ENCODE data around the gene IL22RA2. TPM values are rescaled to one million over a fixed set of nuclear protein-coding genes. Genes with fewer than 3 reads are reported as not detected.
"Not testable (repeated sequence)": the region's sequence is repeated elsewhere in the genome, so short reads cannot be mapped to it uniquely, and the experiment has no call there.

IL22RA2 gene
- total and polyA plus RNA-seq, 2 experiments from 2014 or later, result not detected

DNA sequence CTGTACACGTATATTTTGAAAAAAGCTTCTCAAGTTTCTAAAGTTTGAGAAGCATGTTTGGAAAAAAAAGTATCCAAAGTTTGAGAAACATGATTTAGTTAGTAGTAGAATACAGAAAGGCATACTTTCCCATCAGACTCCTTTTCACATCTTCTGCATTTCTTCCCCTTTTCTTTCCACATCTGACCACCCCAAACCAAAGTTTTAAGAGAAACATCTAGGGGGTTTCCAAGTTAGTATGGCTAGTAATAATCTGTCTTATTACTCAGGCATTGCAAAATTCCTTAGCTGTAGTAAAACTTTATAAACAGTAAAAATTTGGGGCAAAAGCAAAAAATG, 65.7 kb downstream of the IL22RA2 start:
- H3K27ac ChIP-seq, result no peak overlapping the region
- 22 to 30% methylated on average over 1 of the region's 1 CpG for WGBS, 2 experiments (ENCODE audit: low coverage in 1 of 2, low lambda C conversion rate in 2 of 2, missing lambda C conversion rate in 2 of 2)
- H2AFZ ChIP-seq, result no peak overlapping the region
- peaks cover 3% of the 10 kb centered on the region; the same call in 1 of the 2 replicates for H3K27me3 ChIP-seq (replicated peaks; ENCODE audit: insufficient read depth)
- no peaks in the 10 kb centered on the region for H4K20me1 ChIP-seq (ENCODE audit: insufficient read depth)
- H3K9me2 ChIP-seq (ENCODE audit: insufficient read depth), result no peaks in the 10 kb centered on the region
- no peak overlapping the region for H3K4me2 ChIP-seq (ENCODE audit: unreplicated experiment)
- no peaks in the 10 kb centered on the region for H3K79me2 ChIP-seq (ENCODE audit: insufficient read depth)
- no peak overlapping the region for H3K4me3 ChIP-seq
- no peak overlapping the region for H3K9ac ChIP-seq
- in situ Hi-C loops (cut with MboI), result no loop called here
- H3K9me3 ChIP-seq (ENCODE audit: low read depth), result no peaks in the 10 kb centered on the region
- no peak for DNase-seq
- 0 out of 2 replicates have a peak, but pooled peaks cover 10% of the 10 kb centered on the region for H3F3A ChIP-seq (ENCODE audit: insufficient read depth)
- no peak for TF ChIP-seq EZH2phosphoT487 (IDR thresholded peaks at IDR 0.05; ENCODE audit: insufficient read depth, low read depth)
- TF ChIP-seq EZH2 (IDR thresholded peaks at IDR 0.05; ENCODE audit: insufficient read depth, poor library complexity, severe bottlenecking), result no peak
- no peaks in the 10 kb centered on the region for H3K36me3 ChIP-seq (ENCODE audit: low read depth)
- 0 out of 2 replicates have a peak, but pooled peaks cover 5% of the 10 kb centered on the region for H3K4me1 ChIP-seq (ENCODE audit: insufficient read depth)

DNA sequence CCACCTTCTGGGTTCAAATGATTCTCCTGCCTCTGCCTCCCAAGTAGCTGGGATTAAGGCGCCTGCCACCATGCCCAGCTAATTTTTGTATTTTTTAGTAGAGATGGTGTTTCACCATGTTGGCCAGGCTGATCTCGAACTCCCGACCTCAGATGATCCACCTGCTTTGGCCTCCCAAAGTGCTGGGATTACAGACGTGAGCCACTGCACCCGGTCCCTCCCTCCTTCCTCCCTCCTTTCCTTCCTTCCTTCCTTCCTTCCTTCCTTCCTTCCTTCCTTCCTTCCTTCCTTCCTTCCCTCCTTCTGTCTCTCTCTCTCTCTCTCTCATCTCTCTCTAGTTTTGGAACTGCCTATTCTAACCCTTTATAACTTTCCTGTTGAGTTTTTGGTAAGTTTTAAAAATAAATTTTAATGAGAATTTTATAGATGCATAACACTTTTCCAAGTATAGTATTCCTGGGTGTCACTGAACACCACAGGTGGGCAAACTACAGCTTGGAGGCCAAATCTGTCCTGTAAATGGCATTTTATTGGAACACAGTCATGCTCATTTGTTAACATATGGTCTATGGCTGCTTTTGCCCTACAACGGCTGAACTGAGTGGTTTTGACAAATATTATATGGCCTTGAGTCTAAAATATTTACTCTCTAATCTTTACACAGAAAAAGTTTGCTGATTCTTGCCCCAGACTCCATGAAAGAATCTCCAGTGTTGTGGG, 66.2 kb downstream of the IL22RA2 start:
- H3K36me3 ChIP-seq (ENCODE audit: low read depth); H3F3A ChIP-seq (ENCODE audit: insufficient read depth); H3K27ac ChIP-seq; H3K4me2 ChIP-seq (ENCODE audit: unreplicated experiment); H3K79me2 ChIP-seq (ENCODE audit: insufficient read depth); H3K4me1 ChIP-seq (ENCODE audit: insufficient read depth); in situ Hi-C loops (cut with MboI); H3K9ac ChIP-seq; H3K4me3 ChIP-seq; H3K9me2 ChIP-seq (ENCODE audit: insufficient read depth); H4K20me1 ChIP-seq (ENCODE audit: insufficient read depth); H3K27me3 ChIP-seq (replicated peaks; ENCODE audit: insufficient read depth); DNase-seq; H3K9me3 ChIP-seq (ENCODE audit: low read depth); H2AFZ ChIP-seq: not testable (repeated sequence)
- 47 to 53% methylated on average over 2 to 6 of the region's 6 CpGs for WGBS, 2 experiments (ENCODE audit: low coverage in 1 of 2, low lambda C conversion rate in 2 of 2, missing lambda C conversion rate in 2 of 2)

DNA sequence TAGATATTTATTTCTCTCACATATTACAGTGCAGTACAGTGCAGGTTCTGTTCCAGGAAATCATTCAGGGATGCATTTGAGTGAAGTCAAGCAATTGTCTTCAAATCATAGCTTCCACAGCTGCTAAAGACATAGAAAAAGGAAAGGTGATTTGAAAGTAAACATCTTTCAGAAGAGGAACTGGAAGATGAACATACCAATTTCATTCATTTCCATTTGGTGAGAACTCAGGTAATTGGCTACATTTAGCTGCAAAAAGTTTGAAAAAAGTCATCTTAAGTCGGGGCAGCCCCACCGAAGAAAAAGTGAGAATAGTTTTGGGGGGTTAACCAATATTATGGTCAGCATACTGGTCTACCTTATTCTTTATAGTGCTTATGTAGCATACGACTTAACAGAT, 67.3 kb downstream of the IL22RA2 start:
- Histone ChIP-seq H3K27me3 (replicated peaks; ENCODE audit: insufficient read depth) (peaks cover 3% of the 10 kb centered on the region; the same call in 1 of the 2 replicates), H3K27ac (no peak overlapping the region)
- in situ Hi-C loops (cut with MboI), result no loop called here

DNA sequence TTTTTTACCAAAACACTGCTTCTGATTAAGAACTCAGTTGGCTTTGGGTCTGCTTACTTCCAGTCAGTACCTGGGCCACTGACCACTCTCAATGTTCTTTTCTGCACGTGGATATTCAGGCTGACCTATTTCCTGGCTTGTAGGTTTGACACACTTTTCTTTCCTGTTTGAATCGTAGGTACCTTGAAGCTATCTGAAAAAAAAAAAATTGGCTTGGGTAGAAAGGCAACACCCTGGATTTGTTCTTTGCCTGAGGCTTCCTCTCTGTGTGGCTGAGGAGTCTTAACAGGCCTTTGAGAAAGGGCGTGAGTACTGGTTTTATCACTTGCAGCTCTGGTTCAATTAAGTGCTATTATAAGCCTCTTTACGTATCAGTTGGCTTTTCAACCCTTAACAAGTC, 68.1 kb downstream of the IL22RA2 start:
- Histone ChIP-seq H4K20me1 (ENCODE audit: insufficient read depth) (no peaks in the 10 kb centered on the region), H3K4me3 (no peak overlapping the region), H3F3A (ENCODE audit: insufficient read depth) (no peaks in the 10 kb centered on the region), H3K27me3 (replicated peaks; ENCODE audit: insufficient read depth) (peaks cover 3% of the 10 kb centered on the region; the same call in 1 of the 2 replicates), H3K79me2 (ENCODE audit: insufficient read depth) (no peaks in the 10 kb centered on the region), H3K9ac (no peak overlapping the region), H3K9me2 (ENCODE audit: insufficient read depth) (no peaks in the 10 kb centered on the region), H3K36me3 (ENCODE audit: low read depth) (no peaks in the 10 kb centered on the region), H3K4me2 (ENCODE audit: unreplicated experiment) (no peak overlapping the region), H2AFZ (no peak overlapping the region), H3K9me3 (ENCODE audit: low read depth) (no peaks in the 10 kb centered on the region), H3K4me1 (ENCODE audit: insufficient read depth) (no peaks in the 10 kb centered on the region), H3K27ac (no peak overlapping the region)
- in situ Hi-C loops (cut with MboI), result no loop called here
- TF ChIP-seq EZH2phosphoT487 (IDR thresholded peaks at IDR 0.05; ENCODE audit: insufficient read depth, low read depth), result no peak
- no peak for TF ChIP-seq EZH2 (IDR thresholded peaks at IDR 0.05; ENCODE audit: insufficient read depth, poor library complexity, severe bottlenecking)
- DNase-seq, result no peak
- WGBS, 2 experiments (ENCODE audit: low coverage in 1 of 2, low lambda C conversion rate in 2 of 2, missing lambda C conversion rate in 2 of 2), result 25 to 47% methylated on average over 4 of the region's 4 CpGs

More for the DNA sequence above, 67.3 kb downstream of the IL22RA2 start:
- Histone ChIP-seq H3K9me2 (ENCODE audit: insufficient read depth) (no peaks in the 10 kb centered on the region), H4K20me1 (ENCODE audit: insufficient read depth) (no peaks in the 10 kb centered on the region), H3K4me2 (ENCODE audit: unreplicated experiment) (no peak overlapping the region), H3K36me3 (ENCODE audit: low read depth) (no peaks in the 10 kb centered on the region), H3K79me2 (ENCODE audit: insufficient read depth) (no peaks in the 10 kb centered on the region), H3K4me1 (ENCODE audit: insufficient read depth) (no peaks in the 10 kb centered on the region), H3K9ac (no peak overlapping the region), H3K4me3 (no peak overlapping the region), H3K9me3 (ENCODE audit: low read depth) (no peaks in the 10 kb centered on the region), H3F3A (ENCODE audit: insufficient read depth) (no peaks in the 10 kb centered on the region), H2AFZ (no peak overlapping the region)
- DNase-seq, result no peak
- WGBS, 2 experiments (ENCODE audit: low coverage in 1 of 2, low lambda C conversion rate in 2 of 2, missing lambda C conversion rate in 2 of 2), result 65 to 70% methylated on average over 3 of the region's 3 CpGs
- TF ChIP-seq EZH2 (IDR thresholded peaks at IDR 0.05; ENCODE audit: insufficient read depth, poor library complexity, severe bottlenecking) (no peak), EZH2phosphoT487 (IDR thresholded peaks at IDR 0.05; ENCODE audit: insufficient read depth, low read depth) (no peak)
